Endodermal cell (in vitro differentiated cells): ENCODE data around the gene ZKSCAN1. TPM values are rescaled to one million over a fixed set of nuclear protein-coding genes. Genes with fewer than 3 reads are reported as not detected.
A peak's percentile ranks its signal among the peaks of the same experiment; 100 is the strongest.

ENCODE experiments used
- DNase-seq: peaks from one replicate; pipeline ENCODE4 v3.0.0-alpha.2; 2017
- H3K27ac ChIP-seq: 2 replicates; pipeline ENCODE4 v1.5.1; 2013; ENCODE audit warnings: mild to moderate bottlenecking, low read depth, low read length, moderate library complexity
- H3K27me3 ChIP-seq: 2 replicates; pipeline ENCODE4 v1.6.1; 2013; ENCODE audit warnings: mild to moderate bottlenecking, low read length, moderate library complexity; ENCODE audit not compliant: insufficient read depth, control insufficient read depth, poor library complexity, severe bottlenecking
- H3K36me3 ChIP-seq: 2 replicates; pipeline ENCODE4 v1.7.0; 2013; ENCODE audit warnings: mild to moderate bottlenecking, low read length, moderate library complexity; ENCODE audit not compliant: control insufficient read depth, insufficient read depth
- H3K4me1 ChIP-seq: one replicate; pipeline ENCODE4 v1.7.0; 2013; ENCODE audit warnings: low read length; ENCODE audit not compliant: control insufficient read depth, insufficient read depth
- H3K4me3 ChIP-seq: 2 replicates; pipeline ENCODE4 v1.5.1; 2013; ENCODE audit warnings: mild to moderate bottlenecking, low read length, moderate library complexity
- H3K9ac ChIP-seq: 2 replicates; pipeline ENCODE4 v1.6.1; 2013; ENCODE audit warnings: mild to moderate bottlenecking, low read length, moderate library complexity; ENCODE audit not compliant: poor library complexity, severe bottlenecking; ENCODE audit errors: extremely low read depth
- H3K9me3 ChIP-seq: 2 replicates; pipeline ENCODE4 v1.6.1; 2013; ENCODE audit warnings: mild to moderate bottlenecking, low read length, moderate library complexity; ENCODE audit not compliant: control insufficient read depth
- H3K27ac Mint-ChIP-seq: 2 replicates; pipeline ENCODE4 v1.8.0; 2020; ENCODE audit warnings: mixed read lengths
- H3K27me3 Mint-ChIP-seq: 2 replicates; pipeline ENCODE4 v1.8.0; 2021; ENCODE audit warnings: mild to moderate bottlenecking, mixed read lengths; ENCODE audit not compliant: insufficient read depth
- H3K36me3 Mint-ChIP-seq: 2 replicates; pipeline ENCODE4 v1.8.0; 2020; ENCODE audit warnings: low read depth, mixed read lengths
- H3K4me1 Mint-ChIP-seq: 2 replicates; pipeline ENCODE4 v1.8.0; 2020; ENCODE audit warnings: mixed read lengths
- H3K4me3 Mint-ChIP-seq: 2 replicates; pipeline ENCODE4 v1.8.0; 2020; ENCODE audit warnings: mild to moderate bottlenecking, moderate library complexity, mixed read lengths
- H3K9me3 Mint-ChIP-seq: 2 replicates; pipeline ENCODE4 v1.8.0; 2020; ENCODE audit warnings: mild to moderate bottlenecking, mixed read lengths
- WGBS, 2 experiments: methylation state at CpG; one replicate each; pipeline versions ENCODE4 v1.1.5 to v1.1.7; 2013; ENCODE audit warnings: missing lambda C conversion rate in 2 of 2, mixed read lengths in 1 of 2; ENCODE audit not compliant: insufficient coverage in 1 of 2, insufficient read length in 1 of 2; 5-methylcytosine and 5-hydroxymethylcytosine counted together
- total RNA-seq, 2 donors: library from RNA; stranded (reverse); fragmentation: NEBNext Ultra II Directional in 1 of 2; extraction: Animal tissue kit (Norgen Biotek cat#: 25700) in 1 of 2; gene quantifications; 2 replicates in 1 of 2; 3 replicates in 1 of 2; pipeline ENCODE4 v1.2.1, GENCODE V29; 2021
- TF ChIP-seq, protein P1 (sequence below): fragments of 200-600 bp; sonication (generic); conservative IDR thresholded peaks from 2 replicates; pipeline ENCODE4 v1.5.0; 2021; ENCODE audit warnings: antibody characterized with exemption, mild to moderate bottlenecking

Gene ZKSCAN1
- total RNA-seq, 2 donors from 2014 or later, result 57.1 to 68.0 TPM

DNA sequence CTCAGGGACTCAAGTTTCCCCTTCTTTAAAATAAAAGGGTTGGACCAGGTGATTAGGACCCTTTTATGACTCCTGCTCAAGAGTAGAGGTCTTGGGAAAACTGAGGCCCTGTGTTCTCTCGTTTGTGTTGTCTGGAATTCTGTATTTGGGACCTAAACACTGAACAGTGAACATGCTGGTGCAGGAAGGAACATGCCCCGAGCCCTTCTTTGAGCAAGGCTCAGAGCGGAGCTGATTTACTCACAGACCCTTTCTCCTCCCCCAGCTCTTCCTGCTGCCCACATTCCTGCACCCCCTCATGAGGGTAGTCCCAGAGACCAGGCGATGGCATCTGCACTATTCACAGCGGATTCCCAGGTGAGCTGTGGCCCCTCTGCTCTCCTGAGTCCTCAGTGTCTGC, 14.2 kb downstream of the ZKSCAN1 start:
- Histone ChIP-seq H3K27me3 (no peaks in the 10 kb centered on the region), H3K36me3 (peaks cover 82% of the 10 kb centered on the region), H3K9me3 (no peaks in the 10 kb centered on the region), H3K4me3 (no peak overlapping the region), H3K4me1 (no peaks in the 10 kb centered on the region), H3K9ac (no peak overlapping the region), H3K27ac (no peak overlapping the region)
- TF ChIP-seq, protein P1, sequence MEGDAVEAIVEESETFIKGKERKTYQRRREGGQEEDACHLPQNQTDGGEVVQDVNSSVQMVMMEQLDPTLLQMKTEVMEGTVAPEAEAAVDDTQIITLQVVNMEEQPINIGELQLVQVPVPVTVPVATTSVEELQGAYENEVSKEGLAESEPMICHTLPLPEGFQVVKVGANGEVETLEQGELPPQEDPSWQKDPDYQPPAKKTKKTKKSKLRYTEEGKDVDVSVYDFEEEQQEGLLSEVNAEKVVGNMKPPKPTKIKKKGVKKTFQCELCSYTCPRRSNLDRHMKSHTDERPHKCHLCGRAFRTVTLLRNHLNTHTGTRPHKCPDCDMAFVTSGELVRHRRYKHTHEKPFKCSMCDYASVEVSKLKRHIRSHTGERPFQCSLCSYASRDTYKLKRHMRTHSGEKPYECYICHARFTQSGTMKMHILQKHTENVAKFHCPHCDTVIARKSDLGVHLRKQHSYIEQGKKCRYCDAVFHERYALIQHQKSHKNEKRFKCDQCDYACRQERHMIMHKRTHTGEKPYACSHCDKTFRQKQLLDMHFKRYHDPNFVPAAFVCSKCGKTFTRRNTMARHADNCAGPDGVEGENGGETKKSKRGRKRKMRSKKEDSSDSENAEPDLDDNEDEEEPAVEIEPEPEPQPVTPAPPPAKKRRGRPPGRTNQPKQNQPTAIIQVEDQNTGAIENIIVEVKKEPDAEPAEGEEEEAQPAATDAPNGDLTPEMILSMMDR, result no peak
- Mint-ChIP-seq H3K27ac (peak overlapping the region; percentile 35), H3K27me3 (no peaks in the 10 kb centered on the region), H3K4me3 (no peak overlapping the region), H3K36me3 (peaks cover 86% of the 10 kb centered on the region), H3K4me1 (no peaks in the 10 kb centered on the region), H3K9me3 (peaks cover 18% of the 10 kb centered on the region)
- WGBS, 2 experiments, result 96 to 100% methylated on average over 1 to 5 of the region's 5 CpGs
- DNase-seq, result no peak

DNA sequence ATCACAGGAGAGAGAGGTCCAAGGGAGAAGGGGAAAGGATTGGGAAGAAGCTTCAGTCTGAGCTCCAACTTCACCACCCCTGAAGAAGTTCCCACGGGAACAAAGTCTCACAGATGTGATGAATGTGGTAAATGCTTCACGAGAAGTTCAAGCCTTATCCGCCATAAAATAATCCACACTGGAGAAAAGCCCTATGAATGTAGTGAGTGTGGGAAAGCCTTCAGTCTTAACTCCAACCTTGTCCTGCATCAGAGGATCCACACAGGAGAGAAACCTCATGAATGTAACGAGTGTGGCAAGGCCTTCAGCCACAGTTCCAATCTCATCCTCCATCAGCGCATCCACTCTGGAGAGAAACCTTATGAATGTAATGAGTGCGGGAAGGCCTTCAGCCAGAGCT, 18.1 kb downstream of the ZKSCAN1 start:
- Mint-ChIP-seq H3K9me3 (peaks cover 21% of the 10 kb centered on the region), H3K4me1 (no peaks in the 10 kb centered on the region), H3K36me3 (peaks cover 87% of the 10 kb centered on the region), H3K4me3 (no peak overlapping the region), H3K27me3 (no peaks in the 10 kb centered on the region), H3K27ac (peak overlapping the region; percentile 3)
- DNase-seq, result no peak
- WGBS, 2 experiments, result 99 to 100% methylated on average over 2 to 6 of the region's 6 CpGs
- no peak overlapping the region for H3K9ac ChIP-seq
- TF ChIP-seq, protein P1, result no peak
- no peak overlapping the region for H3K27ac ChIP-seq
- H3K4me1 ChIP-seq, result no peaks in the 10 kb centered on the region
- peaks cover 85% of the 10 kb centered on the region for H3K36me3 ChIP-seq
- H3K4me3 ChIP-seq, result no peak overlapping the region
- no peaks in the 10 kb centered on the region for H3K27me3 ChIP-seq
- H3K9me3 ChIP-seq, result no peaks in the 10 kb centered on the region

- Mint-ChIP-seq H3K4me3 (no peak overlapping the region), H3K27ac (no peak overlapping the region), H3K27me3 (no peaks in the 10 kb centered on the region), H3K4me1 (no peaks in the 10 kb centered on the region), H3K9me3 (peaks cover 21% of the 10 kb centered on the region), H3K36me3 (peaks cover 86% of the 10 kb centered on the region)
- H3K27ac ChIP-seq, result no peak overlapping the region
- H3K4me1 ChIP-seq, result no peaks in the 10 kb centered on the region
- TF ChIP-seq, protein P1, result no peak
- H3K9ac ChIP-seq, result no peak overlapping the region
- no peak overlapping the region for H3K4me3 ChIP-seq
- no peak for DNase-seq
- H3K9me3 ChIP-seq, result no peaks in the 10 kb centered on the region
- no peaks in the 10 kb centered on the region for H3K27me3 ChIP-seq
- 93 to 94% methylated on average over 8 of the region's 8 CpGs for WGBS, 2 experiments
- peaks cover 82% of the 10 kb centered on the region for H3K36me3 ChIP-seq
These were observed 19.6 kb downstream of the ZKSCAN1 start for GRCh38 chr7:100034871-100035510.
